HL-60/S4 treated with phorbol 12-myristate 13-acetate at 8.2 ng/mL for 4 days and 3 days (cell line): Measurements from ENCODE around the gene ADAMTS2.

ENCODE experiments used
- in situ Hi-C: fragments of 300-500 bp; cut with MboI; formaldehyde crosslinking; loops from 2 replicates; pipeline ENCODE4 v1.15.0; 2022; ENCODE audit warnings: low sequenced_read_pairs

The ADAMTS2 gene

DNA sequence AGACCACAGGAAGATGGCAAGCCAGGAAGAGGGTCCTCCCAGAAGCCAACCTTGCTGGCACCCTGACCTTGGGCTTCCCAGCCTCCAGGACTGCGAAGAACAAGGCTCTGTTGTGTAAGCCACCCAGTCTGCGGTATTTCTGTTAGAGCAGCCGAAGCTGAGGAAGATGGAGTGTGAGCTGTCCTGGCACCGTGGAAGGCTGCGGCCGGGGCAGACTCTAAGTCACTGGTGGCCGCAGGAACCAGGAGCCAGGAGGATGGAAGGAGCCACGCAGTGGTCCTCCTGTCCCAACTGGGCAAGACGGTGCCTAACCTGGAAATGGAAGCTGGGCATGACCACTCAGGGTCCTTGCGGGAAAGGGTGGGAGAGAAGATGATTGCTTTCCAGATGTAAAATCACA is 196.0 kb downstream of the ADAMTS2 start:
- in situ Hi-C loops, result no loop called here

DNA sequence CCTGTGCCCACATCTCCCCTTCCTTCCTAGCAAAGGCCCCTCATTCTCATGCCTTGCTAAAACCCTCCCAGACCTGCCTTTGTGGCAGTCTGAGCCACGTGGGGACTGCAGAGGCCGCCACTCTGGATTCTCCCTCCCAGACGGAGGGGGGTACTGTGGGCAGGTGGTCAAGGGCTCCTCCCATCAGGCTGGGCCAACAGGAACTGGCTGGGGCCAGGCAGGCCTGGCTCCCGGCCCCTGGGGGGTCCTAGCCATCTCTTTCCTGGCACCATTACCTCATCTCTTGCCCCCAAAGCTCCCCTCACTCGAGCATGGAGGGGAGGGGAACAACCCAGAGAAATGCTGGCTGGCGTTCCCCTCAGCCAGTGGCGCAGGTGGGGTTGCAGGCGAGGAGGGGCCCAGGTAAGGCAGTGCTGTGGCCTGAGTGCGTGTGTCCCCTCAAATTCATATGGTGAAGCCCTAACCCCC is 196.5 kb downstream of the ADAMTS2 start:
- in situ Hi-C loops, result no loop called here

DNA sequence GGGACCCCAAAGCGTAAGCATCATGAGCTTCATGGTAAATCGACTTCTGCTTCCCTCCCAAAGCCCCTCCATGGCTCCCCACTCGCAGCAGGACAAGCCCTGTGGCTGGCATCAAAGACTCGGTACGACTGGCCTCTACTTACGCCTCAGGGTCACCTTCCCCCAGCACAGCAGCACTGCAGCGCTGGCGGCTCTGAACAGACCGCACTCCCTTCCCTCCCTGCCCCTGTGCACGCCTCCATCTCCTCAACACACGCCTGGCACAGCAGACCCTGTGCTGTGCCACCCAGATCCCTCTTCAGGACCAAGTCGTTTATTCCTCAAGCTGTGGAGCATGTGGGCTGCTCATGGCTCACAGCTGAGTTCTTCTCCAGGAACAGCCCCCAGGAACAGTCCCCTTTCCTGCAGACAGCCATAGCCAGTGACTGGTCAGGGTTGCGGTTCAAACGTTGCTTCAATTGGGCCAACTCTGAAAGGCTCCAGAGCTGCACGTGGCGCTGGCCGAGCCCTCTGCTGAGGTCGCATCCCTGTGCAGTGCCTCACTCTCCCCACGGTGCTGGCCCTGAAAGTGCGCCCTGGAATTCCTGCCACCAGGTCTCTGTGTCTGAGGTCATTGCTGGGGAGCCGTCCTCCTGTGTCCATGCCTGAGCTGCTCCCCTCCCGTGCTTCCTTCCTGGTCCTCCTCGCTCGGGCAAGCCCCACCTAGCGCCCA is 197.1 kb downstream of the ADAMTS2 start:
- in situ Hi-C loops, result no loop called here

DNA sequence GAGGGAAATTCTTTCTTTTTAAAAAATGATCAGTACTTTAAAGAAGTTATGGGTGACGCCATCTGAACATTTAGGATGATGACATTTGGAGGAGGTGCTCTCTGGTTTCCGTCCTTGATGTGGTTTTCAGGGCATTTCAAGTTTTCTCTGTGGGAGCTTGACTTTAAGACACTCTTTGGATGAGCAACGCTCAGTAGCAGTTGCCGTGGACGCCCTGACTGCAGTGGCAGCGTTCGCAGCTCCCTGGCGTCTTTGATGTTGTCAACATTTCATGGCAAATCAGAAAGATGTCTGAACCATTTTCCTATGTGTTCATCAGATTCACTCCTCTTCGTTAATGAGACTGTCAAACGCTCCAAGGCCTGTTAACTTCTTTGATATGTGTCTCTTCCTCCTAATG is 199.0 kb downstream of the ADAMTS2 start:
- in situ Hi-C loops, result no loop called here

DNA sequence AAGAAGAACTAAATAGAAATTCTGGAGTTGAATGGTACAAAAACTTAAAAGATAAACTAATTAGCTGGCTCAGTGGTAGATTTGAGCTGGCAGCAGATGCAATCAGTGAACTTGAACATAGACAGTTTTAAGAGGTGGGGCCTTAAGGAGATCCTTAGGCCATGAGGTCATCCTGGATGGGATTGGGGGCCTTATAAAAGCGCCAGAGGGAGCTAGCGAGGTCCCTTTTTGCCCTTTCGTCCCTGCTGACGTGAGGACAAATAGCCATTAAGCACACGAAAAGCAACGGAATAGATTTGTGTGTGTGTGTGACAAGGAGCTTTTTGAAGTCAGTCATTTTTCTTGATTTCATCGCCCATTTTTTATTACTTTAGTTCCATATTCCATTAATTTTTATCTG is 201.8 kb downstream of the ADAMTS2 start:
- in situ Hi-C loops, result no loop called here

DNA sequence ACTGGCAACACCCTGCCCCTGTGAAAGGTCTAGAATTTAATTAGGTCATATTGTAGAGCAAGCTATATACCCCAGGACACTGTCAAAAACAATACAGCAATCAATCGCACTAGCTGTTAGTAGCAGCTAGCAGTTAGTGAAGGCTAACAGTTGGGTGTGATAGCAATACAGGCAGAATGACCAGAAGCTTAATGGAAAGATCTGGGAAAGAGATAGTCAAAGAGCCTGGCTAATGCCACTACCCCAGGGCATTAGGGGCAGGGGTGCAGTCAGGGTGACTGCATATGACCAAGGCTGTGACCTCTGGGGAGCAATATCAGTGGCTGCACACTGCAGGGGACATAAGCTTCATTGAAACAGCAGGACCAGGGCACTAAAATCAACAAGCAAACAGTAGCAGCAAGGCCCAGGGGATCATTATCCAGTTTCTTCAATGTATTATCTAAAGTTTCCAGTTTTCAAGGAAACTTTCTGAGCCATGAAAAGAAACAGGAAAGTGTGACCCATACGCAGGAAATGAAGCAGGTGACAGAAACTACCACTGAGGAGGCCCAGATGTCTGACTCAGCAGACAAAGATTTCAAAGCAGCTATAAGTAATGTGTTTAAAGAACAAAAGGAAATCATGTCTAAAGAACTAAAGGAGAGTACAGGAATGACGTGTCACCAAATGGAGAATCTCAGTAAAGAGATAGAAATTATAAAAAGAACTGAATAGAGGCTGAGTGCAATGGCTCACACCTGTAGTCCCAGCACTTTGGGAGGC is 202.6 kb downstream of the ADAMTS2 start:
- in situ Hi-C loops, result no loop called here

DNA sequence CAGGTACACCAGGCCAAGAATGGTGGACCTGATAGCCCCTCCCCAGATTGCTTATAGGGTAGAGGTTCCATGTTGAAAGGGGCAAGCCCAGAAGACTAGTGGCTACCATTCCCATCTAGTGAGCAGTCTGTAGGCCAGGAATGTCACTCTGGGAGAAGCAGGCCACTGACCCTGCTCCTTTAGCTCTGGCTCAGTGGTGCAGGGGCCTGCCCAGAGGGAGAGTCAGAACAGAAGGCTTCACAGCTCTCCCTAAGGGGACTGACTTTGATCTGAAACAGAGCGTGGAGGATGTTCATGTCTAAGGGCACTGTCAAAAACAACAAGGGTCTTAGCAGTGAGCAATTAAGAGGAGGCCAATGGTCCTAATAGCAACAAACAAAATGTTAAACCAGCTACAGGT is 203.4 kb downstream of the ADAMTS2 start:
- in situ Hi-C loops, result no loop called here

DNA sequence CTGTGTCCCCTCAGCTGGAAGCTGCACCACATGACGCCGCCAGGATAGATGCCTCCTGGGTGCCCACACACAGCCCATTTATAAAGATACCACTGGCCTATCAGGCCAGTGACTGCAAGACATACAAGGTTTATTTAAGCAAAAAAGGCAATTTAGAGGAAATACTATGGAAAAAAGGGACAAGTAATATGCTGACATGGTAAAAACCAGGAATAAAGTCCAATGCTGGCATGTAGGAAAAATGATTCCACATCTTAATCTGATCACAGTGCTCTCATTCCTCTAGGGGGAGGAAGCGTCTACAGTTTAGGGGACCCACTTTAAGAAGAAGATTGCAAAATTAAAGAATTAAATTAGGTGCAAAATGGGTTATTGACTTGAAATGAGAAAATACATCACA is 205.0 kb downstream of the ADAMTS2 start:
- in situ Hi-C loops, result no loop called here

DNA sequence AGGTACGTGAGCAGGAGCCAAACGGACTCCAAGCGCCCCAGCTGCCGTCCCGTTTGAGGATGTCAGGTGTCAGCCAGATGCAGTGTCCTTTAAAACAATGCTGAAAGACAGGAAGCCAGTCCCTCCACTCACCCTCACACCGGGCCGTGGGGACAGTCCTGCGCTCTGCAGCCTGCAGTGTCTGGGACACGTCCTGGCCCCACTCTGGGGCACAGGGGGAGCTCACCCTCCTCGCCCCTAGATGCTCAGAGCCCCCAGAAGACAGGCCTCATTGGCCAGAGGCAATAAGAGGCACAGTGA is 205.4 kb downstream of the ADAMTS2 start:
- in situ Hi-C loops, result no loop called here

DNA sequence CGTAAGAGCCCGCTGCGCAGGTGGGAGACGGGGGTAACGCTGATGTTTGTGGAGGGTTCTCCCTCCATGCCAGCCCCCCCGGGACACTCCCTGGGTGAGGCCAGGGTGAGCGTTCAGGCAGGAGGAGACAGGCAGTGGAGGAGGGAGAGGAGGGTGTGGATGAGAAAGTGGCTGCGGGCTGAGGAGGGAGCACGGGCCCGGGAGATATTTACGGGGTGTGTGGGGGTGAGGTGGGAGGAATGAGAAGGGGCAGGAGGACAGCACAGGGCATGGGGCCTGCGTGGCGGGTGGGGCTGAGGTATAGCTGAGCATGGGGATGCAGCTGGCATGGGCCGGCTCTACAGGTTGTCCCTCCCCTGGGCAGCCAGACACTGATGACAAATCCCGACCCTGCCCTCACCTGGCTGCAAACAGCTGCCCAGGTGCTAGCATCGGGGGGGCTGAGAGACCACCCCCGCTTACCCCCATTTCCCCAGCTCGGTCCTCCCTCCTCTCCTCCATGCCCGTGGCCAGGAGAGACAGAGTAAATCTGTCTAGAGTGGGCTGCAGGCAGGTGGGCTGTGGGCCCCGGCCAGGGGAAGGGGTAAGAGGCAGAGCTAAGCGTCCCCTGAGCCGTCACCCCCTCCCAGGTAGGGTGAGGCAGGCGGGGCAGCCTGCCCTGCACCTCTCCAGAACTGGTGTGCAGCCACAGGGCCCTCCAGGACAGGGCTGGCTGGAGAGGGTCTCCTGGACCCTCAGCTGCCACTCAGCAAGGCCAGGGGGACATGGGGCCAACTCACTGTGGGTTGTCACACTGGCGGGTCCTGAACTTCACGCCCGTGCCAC is 205.9 kb downstream of the ADAMTS2 start:
- in situ Hi-C loops, result no loop called here

DNA sequence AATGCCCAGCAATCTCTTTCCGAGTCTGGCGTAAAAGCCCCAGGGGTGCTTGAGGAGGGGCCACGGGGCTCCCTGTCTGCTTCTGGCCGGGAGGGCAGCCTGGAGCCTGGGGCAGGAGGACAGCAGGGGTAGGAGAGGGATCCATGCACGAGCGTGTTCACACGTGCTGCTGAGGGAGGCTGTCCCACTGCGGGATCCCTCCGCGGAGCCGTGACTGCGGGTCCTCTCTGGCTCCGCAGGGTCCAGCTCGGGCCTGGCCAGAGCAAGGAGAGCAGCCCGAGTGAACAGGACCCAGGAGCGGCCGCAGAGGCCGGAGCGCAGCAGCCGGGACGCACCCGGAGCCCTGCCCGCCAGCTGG is 206.7 kb downstream of the ADAMTS2 start:
- in situ Hi-C loops, result no loop called here

DNA sequence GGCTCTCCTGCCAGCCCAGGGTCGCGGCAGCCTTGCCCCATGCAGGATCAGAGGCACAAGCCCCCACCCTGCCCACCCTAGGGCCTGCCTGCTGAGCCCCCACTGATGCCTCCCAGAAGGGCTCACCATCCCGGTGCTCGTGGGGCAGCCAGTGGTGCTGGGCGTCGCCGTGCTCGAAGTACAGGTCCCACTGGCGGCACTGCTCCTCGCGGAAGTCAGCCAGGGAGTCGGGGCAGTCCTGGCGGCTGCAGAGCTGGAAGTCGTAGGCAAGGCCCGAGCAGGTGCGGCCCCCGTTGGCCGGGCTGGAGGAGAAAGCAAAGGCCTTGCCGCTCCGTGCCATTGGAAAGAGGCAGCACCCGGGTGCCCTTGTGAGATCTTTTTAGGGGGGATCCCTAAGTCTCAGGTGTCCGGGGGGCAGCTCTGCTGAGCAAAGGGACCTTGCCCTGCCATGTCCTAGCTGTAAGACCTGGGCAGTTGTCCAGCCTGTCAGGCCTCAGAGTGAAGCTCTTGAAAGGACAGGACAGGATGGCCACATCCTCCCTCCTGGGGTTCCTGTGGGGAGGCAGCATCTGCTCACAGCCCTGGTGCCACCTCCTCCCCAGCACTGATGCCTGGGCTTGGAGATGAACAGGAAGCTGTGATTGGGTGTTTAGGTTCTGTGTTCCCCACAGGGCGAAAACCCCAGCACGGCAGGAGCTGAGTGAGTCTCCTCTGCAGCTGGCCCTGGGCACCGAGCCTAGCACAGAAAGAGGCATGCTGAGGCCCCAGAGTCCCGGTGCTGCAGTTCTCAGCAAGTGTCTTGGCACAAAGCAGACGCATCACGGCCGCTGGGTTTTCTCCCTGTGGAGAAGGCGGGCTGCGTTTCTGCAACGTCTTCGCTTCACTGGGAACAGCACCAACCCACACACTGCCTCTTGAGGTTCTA is 207.4 kb downstream of the ADAMTS2 start:
- in situ Hi-C loops, result no loop called here

DNA sequence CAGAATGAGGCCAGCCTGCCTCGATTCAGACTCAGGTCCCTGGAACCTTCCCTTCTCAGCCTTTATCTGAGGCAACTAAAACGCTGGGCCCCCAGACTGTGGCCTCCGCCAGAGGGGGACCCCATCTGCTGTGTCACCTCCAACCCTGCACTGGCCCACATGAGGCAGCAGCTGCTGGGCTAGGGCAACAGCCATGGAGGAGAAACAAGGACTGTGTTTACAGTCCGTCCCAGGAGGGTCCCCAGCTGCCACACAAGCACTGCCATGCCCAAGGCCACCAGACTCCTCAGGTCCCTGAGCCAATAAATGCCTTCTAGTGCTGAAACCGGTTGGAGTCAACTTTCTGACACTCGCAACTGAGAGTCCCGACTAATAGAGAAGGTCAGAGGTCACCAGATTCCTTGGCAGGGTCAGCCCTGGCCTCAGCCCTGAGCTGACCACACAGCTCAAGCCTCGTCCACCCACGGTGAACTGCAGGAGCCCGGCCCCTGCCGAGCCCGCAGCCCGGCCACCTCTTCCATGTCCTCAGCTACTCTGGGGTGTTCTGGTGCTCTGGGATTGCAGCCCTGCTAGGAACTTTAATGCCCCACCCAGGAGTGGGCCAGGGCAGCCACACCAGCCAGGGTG is 208.1 kb downstream of the ADAMTS2 start:
- in situ Hi-C loops, result no loop called here

DNA sequence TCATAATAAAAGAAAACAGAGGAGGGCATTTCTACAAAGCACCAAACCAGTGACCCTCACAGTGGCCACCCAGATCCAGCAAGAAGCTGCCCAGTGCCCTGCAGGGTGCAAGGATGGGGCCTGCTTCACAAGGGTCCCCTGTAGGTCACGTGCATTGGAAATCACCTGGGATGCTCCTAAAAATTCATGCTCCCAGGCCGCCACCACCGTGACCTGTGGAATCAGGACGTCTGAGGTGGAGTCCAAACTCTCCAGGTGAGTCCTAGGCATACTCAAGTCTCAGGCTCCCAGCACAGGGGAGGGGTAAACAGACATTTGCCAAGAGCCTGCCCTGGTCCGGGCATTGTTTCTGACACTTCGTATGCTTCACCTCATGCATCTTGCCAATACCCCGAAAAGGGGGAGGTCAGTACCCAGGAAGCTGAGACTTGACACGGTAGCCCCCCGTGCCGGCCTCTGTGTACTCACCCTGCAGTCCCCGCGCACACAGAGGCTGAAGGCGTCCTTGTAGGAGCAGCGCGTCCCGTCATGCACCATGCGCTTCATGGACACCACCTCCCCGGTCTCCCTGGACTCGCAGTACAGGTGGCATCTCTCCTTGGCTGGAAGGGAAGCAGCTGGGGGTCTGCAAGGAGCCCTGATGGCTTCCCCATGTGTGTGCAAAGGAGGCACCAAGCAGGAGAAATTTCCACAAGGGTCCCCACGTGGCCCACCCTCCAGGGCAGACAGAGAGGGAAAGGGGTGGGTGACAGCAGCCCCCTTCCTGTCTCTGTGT is 209.6 kb downstream of the ADAMTS2 start:
- in situ Hi-C loops, result no loop called here

DNA sequence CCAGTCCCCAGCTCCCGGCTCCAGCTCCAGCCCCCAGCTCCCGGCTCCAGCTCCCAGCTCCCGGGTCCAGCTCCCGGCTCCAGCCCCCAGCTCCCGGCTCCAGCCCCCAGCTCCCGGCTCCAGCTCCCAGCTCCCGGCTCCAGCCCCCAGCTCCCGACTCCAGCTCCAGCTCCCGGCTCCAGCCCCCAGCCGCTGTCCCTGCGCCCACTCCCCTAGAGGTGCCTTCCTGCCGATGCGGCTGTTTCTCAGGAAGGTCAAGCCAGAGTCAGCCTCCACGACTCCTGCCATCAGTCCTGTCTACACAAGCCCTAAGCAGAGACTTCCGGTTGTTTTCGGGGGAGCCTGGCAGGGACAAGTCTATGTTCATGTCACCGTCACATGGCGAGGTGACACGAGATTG is 210.3 kb downstream of the ADAMTS2 start:
- in situ Hi-C loops, result no loop called here

DNA sequence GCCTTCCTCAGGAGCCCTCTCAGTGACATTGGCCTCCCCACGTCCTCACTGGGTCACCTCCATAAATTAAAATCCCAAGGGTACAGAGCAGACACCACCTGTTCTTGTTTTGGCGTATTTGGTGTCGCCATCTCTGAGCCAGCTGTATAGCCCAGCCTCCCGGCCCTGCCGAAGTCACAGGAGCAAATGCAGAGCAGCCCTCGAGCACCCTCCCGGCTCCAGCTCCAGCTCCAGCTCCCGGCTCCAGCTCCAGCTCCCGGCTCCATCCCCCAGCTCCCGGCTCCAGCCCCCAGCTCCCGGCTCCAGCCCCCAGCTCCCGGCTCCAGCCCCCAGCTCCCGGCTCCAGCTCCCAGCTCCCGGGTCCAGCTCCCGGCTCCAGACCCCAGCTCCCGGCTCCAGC is 210.8 kb downstream of the ADAMTS2 start:
- in situ Hi-C loops, result no loop called here

DNA sequence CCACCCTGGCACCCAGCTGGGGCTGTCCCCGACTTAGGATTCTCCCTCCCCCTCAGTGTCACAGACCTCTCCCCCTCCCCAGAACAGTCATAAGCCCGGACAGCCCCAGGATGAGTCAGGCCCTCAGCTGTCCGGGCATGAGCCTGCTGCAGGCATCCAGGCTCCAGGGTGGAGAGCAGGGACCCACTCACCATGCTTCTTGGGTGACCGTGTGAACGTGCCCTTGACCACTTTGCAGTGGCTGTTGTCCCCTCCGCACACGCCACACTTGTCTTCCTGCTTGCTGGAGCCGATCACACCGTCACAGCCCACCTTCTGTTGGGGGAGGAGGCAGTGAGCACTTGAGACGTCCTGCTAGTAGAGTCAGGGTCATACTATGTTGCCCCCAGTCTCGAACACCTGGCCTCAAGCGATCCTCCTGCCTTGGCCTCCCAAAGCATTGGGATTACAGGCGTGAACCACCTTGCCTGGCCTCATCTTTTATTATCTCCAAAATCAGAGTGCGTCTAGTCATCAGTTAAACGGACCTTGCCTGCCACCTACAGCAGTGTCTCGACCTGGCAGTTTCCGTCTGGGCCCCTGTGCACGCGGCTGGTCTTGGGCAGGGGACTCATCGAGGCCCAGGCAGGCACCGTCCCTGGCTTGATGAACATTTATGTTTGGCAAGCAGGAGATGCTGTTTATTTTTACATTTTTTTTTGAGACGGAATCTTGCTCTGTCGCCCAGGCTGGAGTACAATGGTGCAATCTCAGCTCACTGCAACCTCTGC is 212.5 kb downstream of the ADAMTS2 start:
- in situ Hi-C loops, result no loop called here

DNA sequence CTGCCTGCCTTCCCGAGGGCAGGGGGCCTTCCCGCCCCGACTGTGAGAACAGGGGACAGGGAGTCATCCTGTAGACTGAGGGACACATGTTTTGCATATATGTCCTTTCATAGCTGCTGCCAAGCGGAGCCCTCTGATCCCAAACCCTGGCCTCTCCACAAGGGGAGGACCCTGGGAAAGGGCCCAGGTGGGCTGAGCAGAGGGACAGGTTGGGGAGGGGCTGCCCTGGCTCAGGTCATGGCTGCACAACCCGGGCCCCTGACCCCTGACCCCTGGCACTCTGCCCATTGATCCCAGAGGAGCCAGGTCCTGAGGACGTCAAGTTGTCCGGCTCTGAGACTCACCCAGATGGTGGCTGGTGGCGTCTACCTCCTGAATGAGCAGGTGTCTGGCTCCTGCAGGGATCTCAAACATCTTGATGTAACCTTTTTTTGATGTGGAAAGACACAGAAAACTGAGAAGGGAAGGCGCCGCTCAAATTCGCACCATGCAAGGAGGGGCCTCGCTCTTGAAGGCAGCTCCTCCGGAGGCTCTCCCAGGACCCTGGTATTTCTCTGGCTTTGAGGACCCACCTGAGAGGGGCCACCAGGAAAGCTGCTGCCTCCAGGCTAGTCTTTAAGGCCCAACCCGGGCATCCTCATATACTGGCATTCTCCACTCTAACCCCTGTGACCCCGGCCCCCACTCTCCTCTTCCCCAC is 213.2 kb downstream of the ADAMTS2 start:
- in situ Hi-C loops, result no loop called here
